HG02885 (cell line): ENCODE data around the gene NF2.

Experiments
- ATAC-seq: cut with Tn5 transposase; IDR thresholded peaks from one replicate; pipeline ENCODE4 v1.9.1; 2021; ENCODE audit warnings: mild to moderate bottlenecking; ENCODE audit not compliant: unreplicated experiment, poor library complexity

NF2 gene

GRCh38 chr22:29737251-29738117, 134.1 kb downstream of the NF2 start:
- ATAC-seq: no peak

- no peak for ATAC-seq
Observed at GRCh38 chr22:29738118-29738815, 134.8 kb downstream of the NF2 start.

- ATAC-seq: no peak
Observed at GRCh38 chr22:29739346-29739875, 136.0 kb downstream of the NF2 start.

- no peak for ATAC-seq
Observed at GRCh38 chr22:29740216-29740615, 136.8 kb downstream of the NF2 start.

GRCh38 chr22:29741926-29742325, 138.5 kb downstream of the NF2 start:
- no peak for ATAC-seq

- no peak for ATAC-seq
Observed at GRCh38 chr22:29742326-29742725, 138.9 kb downstream of the NF2 start.

- no peak for ATAC-seq
Observed at GRCh38 chr22:29744902-29745301, 141.5 kb downstream of the NF2 start.

- no peak for ATAC-seq
Observed at GRCh38 chr22:29747832-29748231, 144.4 kb downstream of the NF2 start.
